Measurements from ENCODE around the gene SOX11.

- no peak for TF ChIP-seq CTCF (IDR thresholded peaks at IDR 0.05)
- TF ChIP-seq ZFX (IDR thresholded peaks at IDR 0.05; ENCODE audit: borderline replicate concordance), result no peak
These were observed 7.8 kb downstream of the SOX11 start for GRCh38 chr2:5699963-5700362.
